GM12872 (cell line): ENCODE data around the gene CDH13.

Experiments
- CTCF ChIP-seq: IDR thresholded peaks from 3 replicates; pipeline ENCODE4 v1.5.1; 2011; ENCODE audit warnings: low read depth, mild to moderate bottlenecking, low read length, moderate library complexity; ENCODE audit not compliant: insufficient read depth

CDH13 gene

GRCh38 chr16:83623892-83624291, 997.1 kb downstream of the CDH13 start:
- no peak for TF ChIP-seq CTCF

GRCh38 chr16:83624429-83625120, 997.8 kb downstream of the CDH13 start:
- TF ChIP-seq CTCF = no peak

GRCh38 chr16:83626204-83626603, 999.4 kb downstream of the CDH13 start:
- no peak for TF ChIP-seq CTCF

GRCh38 chr16:83626676-83627075, 999.9 kb downstream of the CDH13 start:
- TF ChIP-seq CTCF = no peak

GRCh38 chr16:83627996-83628395, 1001.2 kb downstream of the CDH13 start:
- TF ChIP-seq CTCF = no peak

- TF ChIP-seq CTCF = no peak
Observed at GRCh38 chr16:83629426-83629825, 1002.7 kb downstream of the CDH13 start.

GRCh38 chr16:83629836-83630235, 1003.1 kb downstream of the CDH13 start:
- TF ChIP-seq CTCF = no peak
